ENCODE results near the gene IGSF9B.

IGSF9B gene

GRCh38 chr11:133952199-133953190 is 4.3 kb downstream of the IGSF9B start:
- no peak for DNase-seq

GRCh38 chr11:133951327-133952198 is 5.2 kb downstream of the IGSF9B start:
- DNase-seq = no peak

- no peak for DNase-seq
Observed at GRCh38 chr11:133950874-133951326, 5.9 kb downstream of the IGSF9B start.

- DNase-seq = no peak
Observed at GRCh38 chr11:133950421-133950820, 6.3 kb downstream of the IGSF9B start.

GRCh38 chr11:133949129-133949528 is 7.6 kb downstream of the IGSF9B start:
- DNase-seq = no peak

- no peak for DNase-seq
Observed at GRCh38 chr11:133948711-133949110, 8.1 kb downstream of the IGSF9B start.

- peak; percentile 85 for DNase-seq
Observed at GRCh38 chr11:133947321-133947756, 9.4 kb downstream of the IGSF9B start.

GRCh38 chr11:133946541-133947318 is 10.0 kb downstream of the IGSF9B start:
- DNase-seq = peak; percentile 66

GRCh38 chr11:133946051-133946450 is 10.7 kb downstream of the IGSF9B start:
- DNase-seq = no peak

GRCh38 chr11:133945087-133945974 is 11.4 kb downstream of the IGSF9B start:
- peak; percentile 93 for DNase-seq

- no peak for DNase-seq
Observed at GRCh38 chr11:133943950-133944698, 12.6 kb downstream of the IGSF9B start.

- no peak for DNase-seq
Observed at GRCh38 chr11:133942577-133942976, 14.2 kb downstream of the IGSF9B start.

- DNase-seq = no peak
Observed at GRCh38 chr11:133941546-133941945, 15.2 kb downstream of the IGSF9B start.

GRCh38 chr11:133940034-133940433 is 16.7 kb downstream of the IGSF9B start:
- DNase-seq = no peak

GRCh38 chr11:133939558-133939957 is 17.2 kb downstream of the IGSF9B start:
- DNase-seq = no peak

GRCh38 chr11:133938166-133938565 is 18.6 kb downstream of the IGSF9B start:
- no peak for DNase-seq

- no peak for DNase-seq
Observed at GRCh38 chr11:133937468-133937867, 19.3 kb downstream of the IGSF9B start.

GRCh38 chr11:133937015-133937414 is 19.8 kb downstream of the IGSF9B start:
- DNase-seq = no peak

- no peak for DNase-seq
Observed at GRCh38 chr11:133936592-133936991, 20.2 kb downstream of the IGSF9B start.

GRCh38 chr11:133936136-133936535 is 20.6 kb downstream of the IGSF9B start:
- no peak for DNase-seq

- no peak for DNase-seq
Observed at GRCh38 chr11:133935551-133935910, 21.2 kb downstream of the IGSF9B start.

Measured in activated effector memory CD4-positive, alpha-beta T cell treated with anti-CD3 and anti-CD28 coated beads, Interleukin-2, amount 50 U/mL, for 16 hours (primary cell).